NCI-H526 treated with DMSO at 0.1 percent for 48 hours (cell line): ENCODE measurements around the gene MYL9.
"Not testable (repeated sequence)": the region's sequence is repeated elsewhere in the genome, so short reads cannot be mapped to it uniquely, and the experiment has no call there.

ENCODE experiments used
- DNase-seq: peaks from one replicate; lab custom pipeline; 2025; lab: John Stamatoyannopoulos, UW

The MYL9 gene

DNA sequence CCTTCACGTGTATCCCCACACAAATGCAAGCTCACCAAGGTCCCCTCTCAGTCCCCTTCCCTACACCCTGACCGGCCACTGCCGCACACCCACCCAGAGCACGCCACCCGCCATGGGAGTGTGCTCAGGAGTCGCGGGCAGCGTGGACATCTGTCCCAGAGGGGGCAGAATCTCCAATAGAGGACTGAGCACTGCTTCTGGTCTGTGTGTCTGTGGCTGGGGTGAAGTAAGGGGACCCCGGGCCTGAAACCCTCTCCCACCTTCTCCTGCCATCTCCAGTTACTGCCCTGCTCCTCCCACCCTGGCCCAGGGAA lies 8.3 kb downstream of the MYL9 start:
- no peak for DNase-seq

DNA sequence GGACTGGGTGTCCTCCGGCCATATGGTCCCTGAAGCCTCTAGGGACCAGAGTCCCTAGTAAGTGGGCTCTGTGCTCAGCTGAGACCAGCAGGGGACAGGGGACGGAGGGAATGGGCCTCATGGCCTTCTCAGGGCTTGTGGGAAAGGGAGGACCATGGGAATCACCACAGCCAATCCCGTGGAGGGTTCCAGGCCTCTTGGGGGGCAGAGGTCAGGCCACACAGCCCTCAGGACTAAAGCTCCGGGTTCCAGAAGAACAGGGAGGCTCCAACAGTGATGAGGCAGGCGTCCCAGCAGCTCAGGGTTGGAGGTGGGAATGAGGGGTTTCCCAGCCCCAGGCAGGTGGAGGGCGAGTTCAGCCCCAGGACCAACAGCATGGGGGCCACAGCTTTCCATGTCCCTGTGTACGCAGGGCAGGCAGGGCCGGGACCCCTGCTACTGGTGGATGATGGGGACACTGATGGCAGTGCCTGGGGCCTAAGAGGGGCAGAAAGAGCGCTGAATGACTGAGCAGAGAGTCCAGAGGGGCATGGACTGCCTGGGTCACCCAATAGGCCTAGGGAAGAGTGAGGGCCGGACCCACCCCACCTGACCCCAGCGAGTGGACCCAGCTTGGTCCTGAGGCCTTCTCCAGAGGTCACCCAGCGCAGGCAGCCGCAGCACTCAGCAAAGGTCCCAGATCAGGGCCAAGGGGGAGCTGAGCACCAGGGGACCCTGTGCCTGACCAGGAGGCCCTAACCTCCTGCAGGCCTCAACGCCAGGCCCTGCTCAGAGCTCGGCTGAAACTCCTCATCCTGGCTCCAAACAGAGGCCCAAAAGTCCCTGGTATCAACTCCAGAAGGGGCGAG lies 8.8 kb downstream of the MYL9 start:
- DNase-seq, result no peak

DNA sequence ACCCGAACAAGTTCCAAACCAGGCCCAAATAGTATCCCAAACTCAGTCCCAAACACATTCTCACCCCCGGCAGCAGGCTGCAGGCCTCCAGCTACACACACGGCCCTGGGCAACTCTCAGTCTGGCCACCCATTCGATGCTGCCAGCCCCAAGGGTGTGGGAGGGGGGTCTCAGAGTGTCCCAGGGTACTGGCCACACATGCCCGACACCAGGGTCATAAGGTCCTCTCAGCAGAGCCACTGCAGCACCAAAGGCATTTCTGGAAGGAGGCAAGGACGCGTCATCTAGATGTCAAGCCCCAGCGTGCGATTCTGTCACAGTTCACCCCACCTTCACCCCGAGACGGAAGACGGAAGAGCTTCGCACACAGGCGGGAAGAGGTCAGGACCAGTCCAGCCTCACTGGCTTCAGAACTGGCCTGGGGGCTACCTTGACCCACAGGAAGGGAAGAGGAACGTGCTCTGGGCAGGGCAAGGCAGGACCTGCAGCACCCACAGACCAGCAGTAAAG lies 9.5 kb downstream of the MYL9 start:
- DNase-seq, result no peak

DNA sequence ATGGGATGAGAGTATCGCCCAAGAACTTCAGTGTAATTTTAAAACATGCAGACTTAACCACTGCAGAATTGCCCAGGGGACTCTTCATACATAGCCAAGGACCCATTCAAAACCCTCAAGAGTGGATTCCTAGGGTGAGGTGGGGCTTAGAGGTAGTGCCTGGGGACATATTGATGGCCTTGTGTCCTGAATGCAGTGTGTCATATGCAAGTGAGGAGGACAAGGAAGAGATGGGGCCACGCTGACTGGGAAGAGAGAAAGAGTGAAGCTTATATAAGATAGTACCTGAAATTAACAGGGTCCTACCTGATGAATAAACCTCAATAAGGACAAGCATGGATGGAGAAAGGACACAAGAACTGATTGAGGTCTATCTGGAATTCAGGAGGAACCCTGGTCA lies 13.9 kb downstream of the MYL9 start:
- no peak for DNase-seq

DNA sequence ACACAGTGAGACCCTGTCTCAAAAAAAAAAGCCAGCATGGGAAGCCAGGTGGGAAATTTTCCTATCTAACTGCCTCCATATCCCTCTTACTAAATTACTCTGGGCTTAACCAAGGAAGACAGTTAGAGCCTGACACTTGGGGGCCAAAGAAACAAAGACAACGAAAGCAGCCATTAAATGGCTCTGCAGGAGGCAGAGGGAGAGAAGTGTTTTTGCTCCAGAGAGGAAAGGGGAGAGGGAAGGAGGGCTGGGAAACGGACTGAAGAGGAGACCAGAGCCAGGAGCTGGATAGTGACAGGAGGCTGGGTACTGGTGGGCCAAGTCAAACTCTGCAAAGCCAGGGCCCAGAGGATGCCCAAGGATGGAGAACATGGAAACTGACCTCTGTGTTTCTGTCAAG lies 21.4 kb downstream of the MYL9 start:
- no peak for DNase-seq

DNA sequence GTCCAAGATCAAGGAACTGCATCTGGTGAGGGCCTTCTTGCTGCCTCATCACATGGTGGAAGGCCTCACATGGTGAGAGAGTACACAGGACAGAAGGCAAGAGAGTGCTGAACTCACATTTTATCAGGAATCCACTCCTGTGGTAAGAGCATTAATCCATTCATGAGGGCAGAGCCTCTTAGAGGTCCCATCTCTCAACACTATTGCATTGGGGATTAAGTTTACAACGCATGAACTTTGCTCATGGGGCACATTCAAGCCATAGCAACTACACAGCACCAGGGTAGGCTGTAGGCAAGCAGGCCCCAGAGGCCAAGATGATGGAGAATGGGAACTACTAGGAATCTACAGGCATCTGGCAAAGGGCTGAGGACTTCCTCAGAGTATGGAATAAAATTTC lies 22.1 kb downstream of the MYL9 start:
- DNase-seq, result no peak

DNA sequence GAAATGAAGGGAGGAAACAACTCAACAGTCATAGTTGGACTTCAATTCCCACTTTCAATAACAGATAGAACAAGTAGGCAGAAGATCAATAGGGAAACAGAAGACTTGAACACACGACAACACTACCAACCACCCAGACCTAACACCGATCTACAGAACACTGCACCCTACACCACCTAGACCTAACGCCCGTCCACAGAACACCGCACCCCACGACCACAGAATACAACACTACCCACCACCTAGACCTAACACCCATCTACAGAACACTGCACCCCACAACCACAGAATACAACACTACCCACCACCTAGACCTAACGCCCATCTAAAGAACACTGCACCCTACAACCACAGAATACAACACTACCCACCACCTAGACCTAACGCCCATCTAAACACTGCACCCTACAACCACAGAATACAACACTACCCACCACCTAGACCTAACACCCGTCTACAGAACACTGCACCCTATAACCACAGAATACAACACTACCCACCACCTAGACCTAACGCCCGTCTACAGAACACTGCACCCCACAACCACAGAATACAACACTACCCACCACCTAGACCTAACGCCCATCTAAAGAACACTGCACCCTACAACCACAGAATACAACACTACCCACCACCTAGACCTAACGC lies 22.9 kb downstream of the MYL9 start:
- not testable (repeated sequence) for DNase-seq

DNA sequence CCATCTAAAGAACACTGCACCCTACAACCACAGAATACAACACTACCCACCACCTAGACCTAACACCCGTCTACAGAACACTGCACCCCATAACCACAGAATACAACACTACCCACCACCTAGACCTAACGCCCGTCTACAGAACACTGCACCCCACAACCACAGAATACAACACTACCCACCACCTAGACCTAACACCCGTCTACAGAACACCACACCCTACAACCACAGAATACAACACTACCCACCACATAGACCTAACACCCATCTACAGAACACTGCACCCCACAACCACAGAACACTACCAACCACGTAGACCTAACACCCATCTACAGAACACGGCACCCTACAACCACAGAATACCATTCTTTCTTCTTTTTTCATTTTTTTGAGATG lies 23.4 kb downstream of the MYL9 start:
- DNase-seq, result not testable (repeated sequence)

DNA sequence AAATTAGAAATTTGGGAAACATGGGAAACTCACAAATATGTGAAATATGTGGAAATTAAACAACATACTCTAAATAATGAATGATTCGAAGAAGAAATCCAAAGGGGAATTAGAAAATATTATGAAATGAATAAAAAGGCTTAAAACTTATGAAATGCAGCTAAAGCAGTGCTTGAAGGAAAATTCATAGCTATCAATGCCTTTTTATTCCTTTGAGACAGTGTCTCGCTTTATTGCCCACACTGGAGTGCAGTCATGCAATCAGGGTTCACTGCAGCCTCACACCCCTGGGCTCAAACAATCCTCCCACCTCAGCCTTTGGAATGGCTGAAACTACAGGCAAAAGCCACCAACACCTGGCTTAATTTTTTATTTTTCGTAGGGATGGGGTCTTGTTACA lies 24.2 kb downstream of the MYL9 start:
- DNase-seq, result no peak

DNA sequence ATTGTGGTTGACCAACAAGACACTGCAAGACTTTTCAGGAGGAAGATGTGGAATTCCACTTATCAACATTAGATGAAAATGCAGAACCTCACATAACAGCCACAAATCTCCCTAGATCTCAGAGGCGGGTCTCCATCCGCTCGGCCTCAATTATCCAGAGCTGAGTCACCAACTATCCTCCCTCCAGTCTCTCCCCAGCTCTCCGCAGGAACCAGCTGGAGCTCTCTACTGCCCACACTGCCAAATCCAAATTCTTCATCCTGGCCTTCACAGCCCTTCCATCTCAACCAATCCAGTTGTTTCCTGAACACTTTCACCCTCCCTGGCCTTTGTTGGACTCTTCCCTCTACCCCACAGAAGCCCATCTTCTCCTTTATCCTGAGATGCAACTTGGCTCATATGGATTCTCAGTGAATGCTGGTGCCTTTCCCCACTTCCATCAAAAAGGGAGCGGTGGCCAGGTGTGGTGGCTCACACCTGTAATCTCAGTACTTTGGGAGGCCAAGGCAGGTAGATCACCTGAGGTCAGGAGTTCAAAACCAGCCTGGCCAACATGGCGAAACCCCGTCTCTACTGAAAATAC lies 28.6 kb downstream of the MYL9 start:
- DNase-seq, result no peak

DNA sequence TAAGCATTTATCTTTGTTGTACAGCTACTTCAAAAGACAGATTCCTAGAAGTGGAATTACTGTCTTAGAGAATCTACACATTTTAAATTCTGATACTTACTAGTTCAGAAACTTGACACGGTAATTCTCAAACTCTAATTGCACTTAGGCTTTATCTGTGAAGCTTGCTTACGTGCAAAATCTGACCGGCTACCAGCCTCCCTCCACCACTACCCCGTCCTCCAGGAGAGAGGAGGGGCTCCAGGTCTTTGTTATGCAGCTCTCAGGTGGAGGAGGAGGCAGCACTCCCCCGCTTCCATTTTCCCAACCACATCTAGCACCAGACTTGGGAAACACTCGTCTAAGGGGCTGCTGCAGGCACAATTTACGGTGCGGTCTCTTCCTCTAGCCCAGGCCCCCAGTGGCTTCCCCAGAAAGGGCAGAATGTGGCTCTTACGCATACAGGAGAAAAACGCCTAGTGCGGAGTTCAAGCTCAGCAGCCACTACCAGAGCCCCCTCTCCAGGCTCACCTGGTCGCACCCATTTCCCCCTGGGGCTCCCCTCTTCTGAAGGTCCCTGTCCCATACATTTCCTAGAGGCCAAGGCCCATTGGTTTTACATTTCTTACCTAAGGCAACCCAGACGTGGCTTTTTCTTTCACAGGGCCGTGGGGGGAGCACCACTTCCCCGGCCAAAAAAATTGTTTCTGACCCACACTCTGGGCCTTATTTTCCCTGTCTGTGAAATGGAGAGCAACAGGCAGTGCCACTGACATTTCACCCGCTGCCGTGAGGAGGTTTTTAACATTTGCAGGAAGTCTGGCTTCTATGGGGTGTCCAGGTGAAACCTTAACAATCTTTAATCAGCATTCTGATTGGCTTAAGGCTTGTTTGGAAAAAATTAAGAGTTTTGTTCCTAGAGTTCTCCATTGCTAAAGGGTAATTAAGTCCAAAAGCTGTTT lies 30.5 kb downstream of the MYL9 start:
- no peak for DNase-seq

DNA sequence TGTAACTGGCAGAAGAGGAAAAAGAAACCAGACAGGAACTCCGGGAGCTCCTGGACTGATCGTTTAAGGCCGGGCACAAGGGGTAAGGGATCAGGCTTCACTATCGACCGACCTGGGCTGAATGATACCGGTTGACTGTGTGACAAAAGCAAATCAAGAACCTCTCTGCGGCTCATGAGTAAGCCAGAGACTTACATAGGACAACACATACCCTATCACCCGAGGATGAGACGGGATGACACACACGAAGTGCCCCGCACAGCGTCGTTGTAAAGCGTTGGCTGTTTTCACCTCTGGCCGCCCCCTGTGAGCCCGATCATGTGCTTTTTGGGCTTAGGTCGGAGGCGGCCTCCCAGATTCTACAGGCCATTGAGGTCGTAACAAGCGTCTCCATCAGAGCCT lies 31.4 kb downstream of the MYL9 start:
- DNase-seq, result no peak

DNA sequence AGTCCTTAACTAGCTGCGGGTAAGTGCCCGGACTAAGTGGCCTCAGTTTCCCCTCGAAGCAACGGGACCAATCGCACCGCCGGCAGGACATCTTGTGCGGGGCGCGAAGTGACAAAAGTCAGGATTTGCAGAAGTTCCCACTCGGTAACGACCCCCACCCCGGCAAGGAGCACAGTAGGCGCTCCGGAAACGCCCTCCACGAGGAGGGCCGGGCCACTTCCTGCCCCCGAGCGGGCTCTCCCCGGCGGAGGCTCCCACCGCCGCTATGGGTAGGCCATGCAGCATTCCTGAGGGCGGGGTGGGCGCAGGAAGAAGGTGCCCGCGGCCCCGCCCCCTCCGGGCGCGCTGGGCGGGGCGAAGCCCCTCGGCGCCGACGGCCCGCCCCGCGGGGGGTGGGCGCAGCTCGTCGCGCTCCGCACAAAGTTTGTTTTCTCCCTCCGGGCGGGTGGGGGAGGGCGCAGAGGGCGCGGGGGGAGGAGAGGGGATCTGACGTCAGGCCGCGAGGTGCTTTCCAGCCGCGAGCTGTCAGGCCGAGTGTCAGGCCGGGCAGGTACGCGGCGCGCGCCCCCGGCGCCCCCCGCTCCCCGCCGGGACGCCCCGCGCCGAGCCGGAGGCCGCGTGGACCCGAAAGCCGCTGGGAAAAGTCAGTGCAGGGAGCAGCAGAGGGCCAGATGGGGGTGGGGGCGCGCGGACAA lies 31.9 kb downstream of the MYL9 start, which contains the start of gene TGIF2:
TGIF2 (plus strand) TSS at position 495 of the 695 bp plus-strand sequence. CDS start 5,178 bp downstream, outside the sequence.
- DNase-seq, result peak; percentile 65

DNA sequence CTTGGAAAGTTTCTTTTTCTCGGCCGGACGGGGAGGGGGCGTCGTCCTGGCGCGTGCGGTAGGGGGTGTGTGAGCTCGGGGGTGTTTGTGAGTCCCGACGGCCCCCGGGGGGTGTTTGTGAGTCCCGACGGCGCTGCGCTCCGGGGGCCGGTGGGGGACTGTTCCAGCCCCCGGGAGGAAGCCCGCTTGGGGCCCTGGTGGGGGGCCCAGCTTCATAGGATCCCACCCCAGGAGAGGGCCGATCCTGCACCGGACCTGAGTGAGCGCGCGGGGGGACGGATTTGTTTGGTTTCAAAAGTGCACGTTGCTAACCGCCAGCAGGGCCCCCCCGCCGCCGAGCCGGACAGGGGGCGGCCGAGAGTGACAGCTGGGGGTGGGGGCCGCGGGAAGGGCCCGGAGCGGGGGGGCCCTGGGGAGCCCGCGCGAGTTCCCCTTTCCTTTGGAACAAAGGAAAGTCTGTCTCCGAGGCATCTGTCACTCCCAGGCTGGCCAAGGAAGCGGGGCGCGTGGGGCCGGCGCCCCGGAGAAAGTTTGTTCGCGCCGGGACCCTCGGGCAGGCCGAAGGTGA lies 32.6 kb downstream of the MYL9 start:
- DNase-seq, result no peak

DNA sequence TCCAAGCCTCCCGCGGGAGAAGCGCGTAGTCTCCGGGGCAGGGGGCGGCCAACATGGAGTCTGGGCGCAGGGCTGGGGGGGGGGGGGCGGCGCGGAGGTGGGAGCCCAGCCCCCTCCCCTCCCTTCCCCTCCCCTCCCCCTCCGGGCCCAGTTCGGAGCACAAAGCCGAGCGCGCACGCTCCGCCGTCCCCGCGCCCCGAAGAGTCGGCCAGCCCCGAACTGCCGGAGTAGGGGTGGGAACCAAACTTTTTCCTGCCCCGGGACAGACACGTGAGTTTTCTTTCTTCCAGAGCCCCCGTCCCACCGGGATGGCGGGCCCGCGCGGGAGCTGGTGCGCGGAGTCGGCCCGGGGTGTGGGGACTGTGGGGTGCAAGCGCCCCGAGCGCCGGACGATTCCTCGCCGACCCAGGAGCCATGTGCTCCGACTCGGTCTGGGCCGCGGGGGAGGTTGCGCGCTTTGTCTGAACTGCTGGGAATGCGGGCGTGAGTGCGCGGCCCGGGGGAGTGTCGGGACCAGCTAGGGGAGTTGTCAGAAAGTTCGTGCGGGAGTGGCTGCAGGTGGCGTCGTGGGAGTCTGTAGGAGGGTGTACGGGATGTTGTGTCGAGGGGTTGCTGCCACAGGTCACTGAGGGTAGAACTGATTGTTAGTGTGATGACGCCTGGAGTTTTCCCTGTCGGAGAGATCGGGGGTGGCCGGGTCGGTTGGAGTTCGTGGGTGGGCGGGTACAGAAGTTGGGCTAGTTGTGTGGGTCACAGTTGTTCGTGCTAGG lies 33.2 kb downstream of the MYL9 start:
- no peak for DNase-seq

DNA sequence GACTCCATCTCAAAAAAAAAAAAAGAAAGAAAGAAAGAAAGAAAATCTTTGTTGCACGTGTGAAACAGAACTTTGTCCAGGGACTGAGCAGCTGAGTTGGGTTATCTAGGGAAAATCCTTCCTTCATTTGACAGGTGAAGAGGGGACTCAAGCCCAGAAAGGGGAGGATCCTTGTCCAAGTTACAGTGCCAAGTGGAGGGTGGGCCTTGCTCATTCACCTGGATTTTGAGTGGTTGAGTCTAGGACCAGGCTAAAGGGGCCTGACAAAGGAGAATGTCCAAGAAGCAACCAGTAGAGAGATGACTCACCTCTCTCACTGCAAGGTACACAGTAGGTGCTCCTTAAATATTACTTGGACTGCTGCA lies 34.7 kb downstream of the MYL9 start:
- no peak for DNase-seq

DNA sequence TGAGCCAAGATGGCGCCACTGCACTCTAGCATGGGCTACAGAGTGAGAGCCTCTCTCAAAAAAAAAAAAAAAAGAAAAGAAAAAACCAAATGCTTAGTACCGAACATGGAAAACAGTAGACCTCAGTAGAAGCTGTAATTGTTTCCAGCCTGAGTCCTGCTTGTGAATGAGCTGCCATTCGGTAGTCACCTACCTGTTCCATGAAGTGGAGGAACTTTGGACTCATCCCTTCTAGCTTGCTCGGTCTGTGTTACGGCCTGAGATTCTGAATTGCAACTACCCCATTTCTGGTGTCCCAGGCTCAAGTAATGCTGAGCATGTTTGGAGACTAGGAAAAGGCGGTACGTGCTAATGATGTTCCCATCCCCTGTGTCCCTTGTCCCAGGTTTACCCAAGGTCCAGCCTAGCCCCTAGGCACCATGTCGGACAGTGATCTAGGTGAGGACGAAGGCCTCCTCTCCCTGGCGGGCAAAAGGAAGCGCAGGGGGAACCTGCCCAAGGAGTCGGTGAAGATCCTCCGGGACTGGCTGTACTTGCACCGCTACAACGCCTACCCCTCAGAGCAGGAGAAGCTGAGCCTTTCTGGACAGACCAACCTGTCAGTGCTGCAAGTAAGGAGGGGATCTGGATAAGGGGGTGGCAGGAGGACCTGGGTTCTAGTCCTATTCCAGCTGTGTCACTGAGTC lies 37.2 kb downstream of the MYL9 start:
- DNase-seq, result no peak

DNA sequence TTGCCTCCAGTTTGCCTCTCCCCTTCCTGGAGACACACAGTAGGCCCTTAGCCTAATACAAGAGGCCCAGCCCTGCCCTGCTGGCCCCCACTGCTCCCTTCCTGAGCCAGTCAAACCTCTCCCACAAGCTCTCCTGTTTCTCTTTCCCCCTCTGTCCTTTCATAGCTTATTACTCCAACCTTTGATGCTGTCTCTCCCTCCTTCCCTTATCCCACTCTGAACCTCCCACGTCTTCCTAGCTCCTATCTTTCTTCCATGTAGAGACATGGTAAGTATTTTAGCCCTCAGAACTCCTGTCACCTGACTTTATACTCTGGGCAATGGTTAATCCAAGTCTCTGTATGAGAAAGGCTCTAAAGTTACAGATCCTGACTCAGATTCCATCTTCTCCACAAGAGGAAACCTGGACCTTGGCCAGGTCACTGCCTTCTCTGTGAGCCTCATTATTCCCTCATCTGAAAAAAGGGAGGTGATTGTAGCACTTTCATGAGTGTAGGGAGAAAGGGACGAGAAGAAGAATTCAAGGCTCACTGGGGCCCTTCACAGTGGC lies 38.8 kb downstream of the MYL9 start:
- no peak for DNase-seq

DNA sequence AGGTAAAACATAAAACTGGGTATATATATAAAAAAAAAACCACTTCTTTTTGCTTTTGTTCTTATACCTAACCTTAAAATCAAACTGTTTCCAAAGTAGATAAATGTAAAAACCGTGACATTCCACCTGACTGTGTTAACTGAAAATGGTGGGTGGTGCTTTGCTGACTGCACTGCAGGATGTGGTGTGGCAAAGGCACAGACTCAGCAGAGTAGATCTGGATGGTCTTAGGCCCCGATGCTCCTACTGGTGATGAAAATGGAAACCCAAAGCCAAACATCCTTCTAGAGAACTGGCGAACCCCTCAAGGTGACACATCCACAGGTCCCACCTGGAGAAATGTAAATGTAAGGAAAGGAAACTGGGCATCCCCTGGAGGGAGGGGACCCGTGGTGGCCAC lies 41.0 kb downstream of the MYL9 start:
- DNase-seq, result no peak
